RWPE2 (cell line): ENCODE data around the gene CCDC28B.

Experiments used
- ATAC-seq: fragments of 200-7000 bp; cut with Tn5 transposase; 3 replicates; pipeline ENCODE4 v1.9.1; 2021; ENCODE audit warnings: low read depth
- DNase-seq: peaks from one replicate; pipeline ENCODE4 v3.0.0-alpha.2; 2020; ENCODE audit warnings: low spot score
- H3K27ac ChIP-seq: fragments of 450-650 bp; 2 replicates; pipeline ENCODE4 v1.5.1; 2017; ENCODE audit warnings: mild to moderate bottlenecking; ENCODE audit not compliant: poor library complexity, severe bottlenecking
- H3K27me3 ChIP-seq: fragments of 250-450 bp; sonication (Bioruptor Pico); 2 replicates; pipeline ENCODE4 v1.5.1; 2021; ENCODE audit warnings: mild to moderate bottlenecking, moderate library complexity; ENCODE audit not compliant: insufficient read depth, poor library complexity, severe bottlenecking
- H3K36me3 ChIP-seq: fragments of 250-450 bp; sonication (Bioruptor Pico); 2 replicates; pipeline ENCODE4 v1.5.1; 2020; ENCODE audit warnings: low read depth, mild to moderate bottlenecking, moderate library complexity
- H3K4me1 ChIP-seq: fragments of 250-450 bp; sonication (Bioruptor Pico); 2 replicates; pipeline ENCODE4 v1.5.1; 2021; ENCODE audit warnings: mild to moderate bottlenecking, moderate library complexity; ENCODE audit not compliant: insufficient read depth, poor library complexity, severe bottlenecking
- H3K4me3 ChIP-seq: fragments of 250-450 bp; sonication (Bioruptor Pico); 2 replicates; pipeline ENCODE4 v1.5.1; 2021; ENCODE audit warnings: mild to moderate bottlenecking, moderate library complexity; ENCODE audit not compliant: severe bottlenecking
- H3K9me3 ChIP-seq: fragments of 250-450 bp; sonication (Bioruptor Pico); 2 replicates; pipeline ENCODE4 v1.5.1; 2021; ENCODE audit warnings: mild to moderate bottlenecking, moderate library complexity; ENCODE audit not compliant: severe bottlenecking
- TF ChIP-seq, protein P1 (sequence below): fragments of 450-650 bp; IDR thresholded peaks from one replicate; pipeline ENCODE4 v1.5.1; 2017; ENCODE audit warnings: mild to moderate bottlenecking, moderate library complexity; ENCODE audit not compliant: poor library complexity, severe bottlenecking

Gene CCDC28B

GRCh38 chr1:32201011-32201855 lies 838 bp downstream of the CCDC28B start:
- TF ChIP-seq, protein P1, sequence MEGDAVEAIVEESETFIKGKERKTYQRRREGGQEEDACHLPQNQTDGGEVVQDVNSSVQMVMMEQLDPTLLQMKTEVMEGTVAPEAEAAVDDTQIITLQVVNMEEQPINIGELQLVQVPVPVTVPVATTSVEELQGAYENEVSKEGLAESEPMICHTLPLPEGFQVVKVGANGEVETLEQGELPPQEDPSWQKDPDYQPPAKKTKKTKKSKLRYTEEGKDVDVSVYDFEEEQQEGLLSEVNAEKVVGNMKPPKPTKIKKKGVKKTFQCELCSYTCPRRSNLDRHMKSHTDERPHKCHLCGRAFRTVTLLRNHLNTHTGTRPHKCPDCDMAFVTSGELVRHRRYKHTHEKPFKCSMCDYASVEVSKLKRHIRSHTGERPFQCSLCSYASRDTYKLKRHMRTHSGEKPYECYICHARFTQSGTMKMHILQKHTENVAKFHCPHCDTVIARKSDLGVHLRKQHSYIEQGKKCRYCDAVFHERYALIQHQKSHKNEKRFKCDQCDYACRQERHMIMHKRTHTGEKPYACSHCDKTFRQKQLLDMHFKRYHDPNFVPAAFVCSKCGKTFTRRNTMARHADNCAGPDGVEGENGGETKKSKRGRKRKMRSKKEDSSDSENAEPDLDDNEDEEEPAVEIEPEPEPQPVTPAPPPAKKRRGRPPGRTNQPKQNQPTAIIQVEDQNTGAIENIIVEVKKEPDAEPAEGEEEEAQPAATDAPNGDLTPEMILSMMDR, result no peak
- no peaks in the 10 kb centered on the region for H3K4me1 ChIP-seq
- H3K27ac ChIP-seq, result peak overlapping the region; percentile 18
- H3K36me3 ChIP-seq, result peaks cover 14% of the 10 kb centered on the region
- ATAC-seq (peak; percentile 19; the same call in 1 of the 3 replicates), DNase-seq (no peak)
- no peaks in the 10 kb centered on the region for H3K27me3 ChIP-seq
- no peaks in the 10 kb centered on the region for H3K9me3 ChIP-seq
- H3K4me3 ChIP-seq, result peak overlapping the region; percentile 41

- Histone ChIP-seq H3K4me1 (no peaks in the 10 kb centered on the region), H3K36me3 (peaks cover 18% of the 10 kb centered on the region), H3K4me3 (peak overlapping the region; percentile 71), H3K27me3 (no peaks in the 10 kb centered on the region), H3K9me3 (no peaks in the 10 kb centered on the region), H3K27ac (no peak overlapping the region)
- TF ChIP-seq, protein P1, result no peak
- ATAC-seq (peak; percentile 4; the same call in 1 of the 3 replicates), DNase-seq (no peak)
Measured at GRCh38 chr1:32204943-32205361, 4.6 kb downstream of the CCDC28B start.

GRCh38 chr1:32205401-32206370 lies 5.3 kb downstream of the CCDC28B start, which contains the start of gene IQCC:
Gene IQCC (plus strand): TSS chr1:32205671. CDS start chr1:32205682, 11 bp downstream.
- no peaks in the 10 kb centered on the region for H3K4me1 ChIP-seq
- ATAC-seq (peak; percentile 69), DNase-seq (peak; percentile 90)
- H3K27ac ChIP-seq, result peak within 1 kb of the TSS; percentile 34
- H3K27me3 ChIP-seq, result no peaks in the 10 kb centered on the region
- no peaks in the 10 kb centered on the region for H3K9me3 ChIP-seq
- peak within 1 kb of the TSS; percentile 71 for H3K4me3 ChIP-seq
- TF ChIP-seq, protein P1, result peak; percentile 22
- peaks cover 18% of the 10 kb centered on the region for H3K36me3 ChIP-seq

GRCh38 chr1:32208469-32208868 lies 8.1 kb downstream of the CCDC28B start:
- TF ChIP-seq, protein P1, result no peak
- DNase-seq, result no peak
- no peaks in the 10 kb centered on the region for H3K27me3 ChIP-seq

More at GRCh38 chr1:32208469-32208868, 8.1 kb downstream of the CCDC28B start:
- peaks cover 19% of the 10 kb centered on the region for H3K36me3 ChIP-seq
- H3K4me1 ChIP-seq, result no peaks in the 10 kb centered on the region
- no peak overlapping the region for H3K27ac ChIP-seq
- no peaks in the 10 kb centered on the region for H3K9me3 ChIP-seq
- H3K4me3 ChIP-seq, result no peak overlapping the region
- no peak for ATAC-seq
